ENCODE data around the gene USP6. TPM values are rescaled to one million over a fixed set of nuclear protein-coding genes. Genes with fewer than 3 reads are reported as not detected.

Gene USP6
- total RNA-seq, result 1.7 TPM

GRCh38 chr17:5115673-5116651 is at the start of gene USP6:
TSS of gene USP6 (plus strand) at chr17:5116032. CDS start at chr17:5130368, 14,336 bp downstream.

GRCh38 chr17:5078106-5079028 is 37.5 kb upstream of the USP6 start, which contains the start of gene ZFP3:
TSS of gene ZFP3 (plus strand) at chr17:5078467. CDS start at chr17:5091505, 13,038 bp downstream.

GRCh38 chr17:5111402-5112204 is 4.2 kb upstream of the USP6 start, which contains the start of gene ZNF232:
TSS of gene ZNF232 (minus strand) at chr17:5111878. CDS start at chr17:5111822, 56 bp downstream.

GRCh38 chr17:5191541-5192417 is 75.9 kb downstream of the USP6 start, which contains the start of gene ZNF594:
TSS of gene ZNF594 (minus strand) at chr17:5191868. CDS start at chr17:5184256, 7,612 bp downstream.

Small RNA genes lying within 50 kb of the gene (small RNA-seq; reads per million reads assigned to genes)
- gene AC012146.4 (ENCODE audit: low replicate concordance), result not detected

Other genes with a start within 250 kb of the USP6 start
- gene C17orf107, start 216.5 kb upstream of the USP6 start, total RNA-seq, result 5.6 TPM
- gene CHRNE, start 212.9 kb upstream of the USP6 start, total RNA-seq, result 1.9 TPM
- gene GP1BA, start 183.8 kb upstream of the USP6 start, total RNA-seq, result 0.88 TPM
- gene SLC25A11, start 176.0 kb upstream of the USP6 start, total RNA-seq, result 70.5 TPM
- gene RNF167, start 175.8 kb upstream of the USP6 start, total RNA-seq, result 33.1 TPM
- gene PFN1, start 167.5 kb upstream of the USP6 start, total RNA-seq, result 419 TPM
- 699 TPM for gene ENO3, start 164.9 kb upstream of the USP6 start, total RNA-seq
- 76.4 TPM for gene SPAG7, start 148.2 kb upstream of the USP6 start, total RNA-seq
- 15.8 TPM for gene CAMTA2, start 128.4 kb upstream of the USP6 start, total RNA-seq
- 0.58 TPM for gene INCA1, start 118.5 kb upstream of the USP6 start, total RNA-seq
- gene KIF1C, start 118.1 kb upstream of the USP6 start, total RNA-seq, result 44.0 TPM
- gene SLC52A1, start 80.6 kb upstream of the USP6 start, total RNA-seq, result 0.58 TPM
- 6.9 TPM for gene ZFP3, start 37.6 kb upstream of the USP6 start, total RNA-seq
- gene ZNF232, start 4.2 kb upstream of the USP6 start, total RNA-seq, result 10.4 TPM
- 17.3 TPM for gene ZNF594, start 75.8 kb downstream of the USP6 start, total RNA-seq
- gene SCIMP, start 118.8 kb downstream of the USP6 start, total RNA-seq, result 1.8 TPM
- 33.9 TPM for gene RABEP1, start 166.3 kb downstream of the USP6 start, total RNA-seq